ENCODE results near the gene ALKBH5. TPM values are rescaled to one million over a fixed set of nuclear protein-coding genes. Genes with fewer than 3 reads are reported as not detected.

Gene ALKBH5
- total RNA-seq, 2 experiments from 2014 or later = 99.3 to 125 TPM

GRCh38 chr17:18138065-18138749 is 45.4 kb upstream of the ALKBH5 start:
- no TSS peak for BruUV-seq (replicated peaks)
- Histone ChIP-seq H3K27ac (ENCODE audit: low read depth, low read length, poor library complexity, severe bottlenecking) (no peak overlapping the region), H4K20me1 (ENCODE audit: insufficient read depth, low read length) (no peaks in the 10 kb centered on the region), H3K9me2 (ENCODE audit: insufficient read depth, low read length) (no peaks in the 10 kb centered on the region), H3K9me3 (ENCODE audit: low read length) (no peaks in the 10 kb centered on the region), H3K79me2 (ENCODE audit: insufficient read depth, low read depth, low read length) (no peaks in the 10 kb centered on the region), H3K36me3 (ENCODE audit: insufficient read depth, low read length) (no peaks in the 10 kb centered on the region), H3K4me1 (ENCODE audit: insufficient read depth, low read length, poor library complexity, severe bottlenecking) (no peaks in the 10 kb centered on the region), H3K4me3 (ENCODE audit: low read depth, low read length, poor library complexity, severe bottlenecking) (no peak overlapping the region), H2AFZ (ENCODE audit: low read length) (no peak overlapping the region), H3K4me2 (ENCODE audit: low read length) (no peak overlapping the region)
- ChIA-PET POLR2A (interaction anchor here (0.9 kb wide), 1 partner anchor 15 kb away, joined by 3 read pairs; no protein-coding TSS in a partner anchor), CTCF (ENCODE audit: unreplicated experiment) (no interaction called here)
- TF ChIP-seq CTCF (conservative IDR thresholded peaks at IDR 0.05; ENCODE audit: low read length) = no peak
- no peak for TF ChIP-seq EZH2phosphoT487 (IDR thresholded peaks at IDR 0.05; ENCODE audit: borderline replicate concordance, low read depth, low read length)
- intact Hi-C loops (cut with micrococcal nuclease; ENCODE audit: unreplicated experiment) = no loop called here
- DNase-seq (ENCODE audit: low spot score) = no peak

GRCh38 chr17:18139092-18139491 is 44.5 kb upstream of the ALKBH5 start:
- no peaks in the 10 kb centered on the region for H3K9me2 ChIP-seq (ENCODE audit: insufficient read depth, low read length)
- intact Hi-C loops (cut with micrococcal nuclease; ENCODE audit: unreplicated experiment) = no loop called here
- no peaks in the 10 kb centered on the region for H4K20me1 ChIP-seq (ENCODE audit: insufficient read depth, low read length)
- no peaks in the 10 kb centered on the region for H3K79me2 ChIP-seq (ENCODE audit: insufficient read depth, low read depth, low read length)
- BruUV-seq (replicated peaks) = no TSS peak
- H3K4me2 ChIP-seq (ENCODE audit: low read length) = no peak overlapping the region
- no peak overlapping the region for H2AFZ ChIP-seq (ENCODE audit: low read length)
- no peak overlapping the region for H3K27ac ChIP-seq (ENCODE audit: low read depth, low read length, poor library complexity, severe bottlenecking)
- TF ChIP-seq CTCF (conservative IDR thresholded peaks at IDR 0.05; ENCODE audit: low read length) (no peak), EZH2phosphoT487 (IDR thresholded peaks at IDR 0.05; ENCODE audit: borderline replicate concordance, low read depth, low read length) (no peak)
- H3K9me3 ChIP-seq (ENCODE audit: low read length) = no peaks in the 10 kb centered on the region
- no peaks in the 10 kb centered on the region for H3K4me1 ChIP-seq (ENCODE audit: insufficient read depth, low read length, poor library complexity, severe bottlenecking)
- POLR2A ChIA-PET = interaction anchor here (0.9 kb wide), 1 partner anchor 14 kb away, joined by 3 read pairs; no protein-coding TSS in a partner anchor
- DNase-seq (ENCODE audit: low spot score) = no peak
- no peaks in the 10 kb centered on the region for H3K36me3 ChIP-seq (ENCODE audit: insufficient read depth, low read length)
- CTCF ChIA-PET (ENCODE audit: unreplicated experiment) = no interaction called here
- H3K4me3 ChIP-seq (ENCODE audit: low read depth, low read length, poor library complexity, severe bottlenecking) = no peak overlapping the region

DNA sequence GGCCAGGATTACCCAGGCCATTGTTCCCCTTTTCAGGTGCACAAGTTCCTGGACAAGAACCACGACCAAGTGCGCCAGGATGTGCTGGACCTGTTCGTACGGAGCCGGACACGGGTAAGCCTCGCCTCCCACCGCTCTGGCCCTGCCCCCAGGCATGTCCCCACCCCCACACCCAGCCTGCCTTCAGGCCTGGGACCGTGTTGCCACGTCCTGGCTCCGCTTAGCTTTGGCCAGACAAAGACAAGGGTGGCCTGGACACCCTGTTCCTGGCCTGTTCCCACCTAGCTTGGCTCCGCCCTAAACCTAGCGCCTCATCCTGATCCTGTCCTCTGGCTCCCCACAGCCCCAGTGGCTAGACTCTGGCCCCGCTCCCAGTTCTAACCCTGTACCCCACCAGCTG is 44.1 kb upstream of the ALKBH5 start:
- H3K4me2 ChIP-seq (ENCODE audit: low read length) = no peak overlapping the region
- BruUV-seq (replicated peaks) = no TSS peak
- H3K27ac ChIP-seq (ENCODE audit: low read depth, low read length, poor library complexity, severe bottlenecking) = no peak overlapping the region
- ChIA-PET POLR2A (interaction anchor here (0.9 kb wide), 1 partner anchor 14 kb away, joined by 3 read pairs; no protein-coding TSS in a partner anchor), CTCF (ENCODE audit: unreplicated experiment) (interaction anchor here (1.0 kb wide), 1 partner anchor 32 kb away, joined by 3 read pairs; no protein-coding TSS in a partner anchor)
- no peak for TF ChIP-seq CTCF (conservative IDR thresholded peaks at IDR 0.05; ENCODE audit: low read length)
- no peak for TF ChIP-seq EZH2phosphoT487 (IDR thresholded peaks at IDR 0.05; ENCODE audit: borderline replicate concordance, low read depth, low read length)
- no peaks in the 10 kb centered on the region for H4K20me1 ChIP-seq (ENCODE audit: insufficient read depth, low read length)
- H3K9me3 ChIP-seq (ENCODE audit: low read length) = no peaks in the 10 kb centered on the region
- H3K9me2 ChIP-seq (ENCODE audit: insufficient read depth, low read length) = no peaks in the 10 kb centered on the region
- intact Hi-C loops (cut with micrococcal nuclease; ENCODE audit: unreplicated experiment) = no loop called here
- no peak overlapping the region for H3K4me3 ChIP-seq (ENCODE audit: low read depth, low read length, poor library complexity, severe bottlenecking)
- no peaks in the 10 kb centered on the region for H3K36me3 ChIP-seq (ENCODE audit: insufficient read depth, low read length)
- H2AFZ ChIP-seq (ENCODE audit: low read length) = no peak overlapping the region
- no peak for DNase-seq (ENCODE audit: low spot score)
- H3K79me2 ChIP-seq (ENCODE audit: insufficient read depth, low read depth, low read length) = no peaks in the 10 kb centered on the region
- H3K4me1 ChIP-seq (ENCODE audit: insufficient read depth, low read length, poor library complexity, severe bottlenecking) = no peaks in the 10 kb centered on the region

All from OCI-LY7 (cell line).